ENCODE data around the gene PLSCR5.

DNA sequence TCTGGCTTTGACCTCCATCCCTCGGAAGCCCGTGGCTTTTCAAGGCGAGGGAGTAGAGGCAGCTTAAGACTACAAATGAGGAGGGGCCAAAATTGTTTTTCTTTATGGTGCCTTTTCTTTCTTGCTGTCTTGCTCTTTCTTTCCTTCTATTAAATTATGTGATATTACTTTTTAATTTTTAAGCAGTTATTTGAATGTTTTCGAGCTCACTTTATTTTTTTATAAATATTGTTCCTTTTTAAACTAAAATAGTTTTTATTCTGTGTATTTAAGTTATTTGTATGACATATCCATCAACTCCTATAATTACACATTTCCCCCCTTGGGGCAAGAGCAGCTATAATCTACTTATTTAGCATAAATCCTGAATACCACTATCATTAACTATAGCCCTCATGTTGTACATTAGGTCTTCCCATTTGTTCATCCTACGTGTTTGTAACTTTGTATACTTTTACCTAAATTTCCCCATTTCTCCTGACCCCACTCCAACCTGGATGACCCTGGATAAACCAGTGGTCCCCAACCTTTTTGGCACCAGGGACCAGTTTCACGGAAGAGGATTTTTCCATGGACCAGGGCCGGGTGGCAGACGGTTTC lies 60.1 kb downstream of the PLSCR5 start:
- TF ChIP-seq, protein P1, sequence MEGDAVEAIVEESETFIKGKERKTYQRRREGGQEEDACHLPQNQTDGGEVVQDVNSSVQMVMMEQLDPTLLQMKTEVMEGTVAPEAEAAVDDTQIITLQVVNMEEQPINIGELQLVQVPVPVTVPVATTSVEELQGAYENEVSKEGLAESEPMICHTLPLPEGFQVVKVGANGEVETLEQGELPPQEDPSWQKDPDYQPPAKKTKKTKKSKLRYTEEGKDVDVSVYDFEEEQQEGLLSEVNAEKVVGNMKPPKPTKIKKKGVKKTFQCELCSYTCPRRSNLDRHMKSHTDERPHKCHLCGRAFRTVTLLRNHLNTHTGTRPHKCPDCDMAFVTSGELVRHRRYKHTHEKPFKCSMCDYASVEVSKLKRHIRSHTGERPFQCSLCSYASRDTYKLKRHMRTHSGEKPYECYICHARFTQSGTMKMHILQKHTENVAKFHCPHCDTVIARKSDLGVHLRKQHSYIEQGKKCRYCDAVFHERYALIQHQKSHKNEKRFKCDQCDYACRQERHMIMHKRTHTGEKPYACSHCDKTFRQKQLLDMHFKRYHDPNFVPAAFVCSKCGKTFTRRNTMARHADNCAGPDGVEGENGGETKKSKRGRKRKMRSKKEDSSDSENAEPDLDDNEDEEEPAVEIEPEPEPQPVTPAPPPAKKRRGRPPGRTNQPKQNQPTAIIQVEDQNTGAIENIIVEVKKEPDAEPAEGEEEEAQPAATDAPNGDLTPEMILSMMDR (IDR thresholded peaks at IDR 0.05), result no peak
- TF ChIP-seq POLR2A (IDR thresholded peaks at IDR 0.05; ENCODE audit: low read depth) (no peak), EP300 (IDR thresholded peaks at IDR 0.05) (no peak)
